Measurements from ENCODE around the gene CORO2A.

Gene CORO2A

DNA sequence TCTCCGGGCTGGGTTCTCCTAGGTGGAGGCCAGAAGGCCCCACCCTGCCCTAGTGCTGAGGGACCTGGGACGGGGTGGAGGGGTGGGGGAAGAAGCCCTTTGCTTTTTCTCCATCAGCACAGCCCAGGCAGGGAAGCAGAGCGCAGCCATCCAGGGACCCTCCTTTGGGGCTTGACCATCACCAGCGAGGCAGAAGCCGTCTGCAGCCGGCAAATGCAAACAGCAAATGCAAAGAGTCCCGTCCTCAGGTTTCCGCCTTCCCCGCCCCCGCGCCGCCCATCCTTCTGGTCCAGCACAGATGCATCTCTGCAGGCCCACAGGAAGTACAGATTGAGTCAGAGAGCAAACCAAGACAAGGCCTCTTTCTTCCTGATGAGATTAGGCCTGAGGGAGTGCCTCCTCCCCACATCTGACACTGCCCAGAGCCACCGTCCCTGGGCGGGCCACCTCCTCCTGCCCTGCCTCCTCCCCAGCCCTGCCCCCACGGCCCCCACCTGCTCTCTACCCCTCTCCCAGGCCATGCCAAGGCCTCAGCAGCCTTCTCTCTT lies 23.4 kb downstream of the CORO2A start:
- no peak for DNase-seq

DNA sequence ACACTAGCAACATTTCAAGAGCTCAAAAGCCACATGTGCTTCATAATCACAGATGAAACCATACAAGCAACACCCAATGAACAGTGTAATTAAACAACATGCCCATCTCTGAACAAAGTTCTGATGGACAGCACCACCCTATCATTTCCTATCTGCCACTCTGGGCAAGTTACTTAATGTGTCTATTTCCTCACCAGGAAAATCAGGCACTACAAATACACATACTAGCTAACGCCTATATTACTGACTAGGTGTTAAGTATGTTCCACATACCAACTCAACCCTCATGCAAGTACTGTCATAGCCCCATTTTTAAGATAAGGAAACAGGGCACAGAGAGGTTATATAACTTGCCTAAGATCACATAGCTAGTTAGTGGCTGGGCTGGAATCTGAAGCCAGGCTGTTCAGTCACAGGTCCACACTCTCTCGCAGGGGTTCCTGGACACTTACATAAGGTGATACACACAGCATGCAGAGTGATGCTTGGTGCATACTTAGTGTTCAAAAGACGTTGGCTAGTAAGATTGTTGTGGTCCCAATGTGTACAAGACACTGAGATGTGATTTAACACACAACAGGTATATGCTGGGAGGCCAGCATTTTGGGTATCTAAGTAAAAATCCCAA lies 24.2 kb downstream of the CORO2A start:
- DNase-seq, result no peak

DNA sequence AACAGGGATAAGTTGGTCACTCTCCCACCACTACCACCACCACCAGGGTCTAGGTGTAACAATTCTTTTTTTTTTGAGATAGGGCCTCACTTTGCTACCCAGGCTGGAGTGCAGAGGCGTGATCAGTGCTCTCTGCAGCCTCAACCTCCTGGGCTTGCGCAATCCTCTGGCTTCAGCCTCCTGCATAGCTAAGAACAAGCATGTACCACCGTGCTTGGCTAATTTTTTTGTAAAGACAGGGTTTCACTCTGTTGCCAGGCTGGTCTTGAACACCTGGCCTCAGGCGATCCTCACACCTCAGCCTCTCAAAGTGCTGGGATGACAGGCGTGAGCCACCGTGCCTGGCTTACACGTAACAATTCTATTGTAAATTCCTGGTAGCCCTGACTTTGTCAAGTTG lies 27.5 kb downstream of the CORO2A start:
- DNase-seq, result no peak

DNA sequence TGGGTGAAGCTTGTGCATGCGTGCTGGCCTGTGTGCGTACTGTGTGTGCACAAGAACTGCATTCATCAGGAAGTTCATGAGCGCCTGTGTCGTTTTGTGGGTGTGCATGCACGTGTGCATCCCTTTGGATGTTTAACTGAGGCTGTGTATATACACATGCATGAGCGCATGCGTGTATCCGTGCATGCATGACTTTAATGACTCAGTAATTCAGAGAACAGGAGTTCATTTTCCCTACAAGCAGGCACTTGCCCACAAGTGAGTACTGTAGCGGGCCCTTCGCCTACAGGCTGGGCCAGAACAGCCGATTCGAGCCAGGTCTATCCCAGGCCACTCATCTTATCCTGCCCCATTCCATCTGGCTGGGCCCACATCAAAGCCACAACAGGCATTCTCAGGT lies 29.8 kb downstream of the CORO2A start:
- no peak for DNase-seq

DNA sequence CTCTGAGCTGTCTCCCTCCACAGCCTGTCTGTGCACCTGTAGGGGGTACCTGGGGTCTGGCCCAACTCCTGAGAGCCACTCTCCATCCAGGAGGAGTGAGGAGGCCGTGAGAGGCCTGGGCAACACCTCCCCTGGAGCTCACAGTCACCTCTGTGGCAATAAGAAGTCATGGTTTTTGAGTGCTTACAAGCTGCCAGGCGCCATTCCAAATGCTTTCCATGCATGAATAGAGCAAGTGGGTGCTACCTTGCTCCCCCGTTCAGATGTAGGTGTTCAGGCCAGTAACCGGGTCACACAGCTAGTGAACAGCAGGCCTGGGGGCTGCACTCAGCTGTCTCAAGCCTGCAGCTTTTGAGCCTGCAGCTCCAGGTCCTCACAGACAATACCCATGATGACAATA lies 30.6 kb downstream of the CORO2A start:
- no peak for DNase-seq

DNA sequence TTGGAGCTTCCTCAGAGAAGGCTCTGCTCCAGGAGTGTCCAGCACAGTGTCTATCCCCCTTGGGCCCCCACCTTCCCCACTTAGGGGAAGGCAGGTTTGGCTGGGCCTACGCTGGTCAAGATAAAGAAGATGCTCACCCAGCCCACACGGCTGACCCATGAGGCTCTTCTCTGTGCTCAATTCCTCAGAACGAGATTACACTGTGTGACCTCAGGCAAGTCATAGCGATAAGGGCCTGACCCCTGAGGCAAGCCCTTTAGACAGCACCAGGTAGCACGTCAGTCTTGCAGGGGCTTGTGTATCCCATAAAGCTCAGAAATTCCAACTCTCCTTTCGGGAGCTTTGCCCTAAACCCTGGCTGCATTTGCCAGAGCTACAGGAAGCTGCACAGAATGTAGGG lies 32.6 kb downstream of the CORO2A start:
- no peak for DNase-seq

DNA sequence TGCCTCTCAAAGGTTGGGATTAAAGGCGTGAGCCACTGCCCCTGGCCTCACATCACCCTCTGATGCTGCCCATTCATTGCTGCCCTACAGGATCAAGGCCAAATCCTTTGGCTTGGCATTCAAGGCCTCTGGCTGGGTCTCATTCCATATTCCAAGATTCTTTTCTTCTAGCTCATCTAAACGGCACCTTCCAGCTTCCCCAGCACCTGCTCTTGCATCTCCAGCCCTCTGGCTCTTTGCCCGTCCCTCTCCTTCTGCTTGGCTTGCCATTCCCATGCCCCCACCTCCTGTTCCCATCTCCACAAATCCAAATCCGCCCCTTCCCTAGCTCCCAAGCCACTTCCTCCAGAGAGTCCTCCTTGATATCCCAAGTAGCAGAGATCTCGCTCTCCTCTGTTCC lies 33.1 kb downstream of the CORO2A start:
- DNase-seq, result no peak

DNA sequence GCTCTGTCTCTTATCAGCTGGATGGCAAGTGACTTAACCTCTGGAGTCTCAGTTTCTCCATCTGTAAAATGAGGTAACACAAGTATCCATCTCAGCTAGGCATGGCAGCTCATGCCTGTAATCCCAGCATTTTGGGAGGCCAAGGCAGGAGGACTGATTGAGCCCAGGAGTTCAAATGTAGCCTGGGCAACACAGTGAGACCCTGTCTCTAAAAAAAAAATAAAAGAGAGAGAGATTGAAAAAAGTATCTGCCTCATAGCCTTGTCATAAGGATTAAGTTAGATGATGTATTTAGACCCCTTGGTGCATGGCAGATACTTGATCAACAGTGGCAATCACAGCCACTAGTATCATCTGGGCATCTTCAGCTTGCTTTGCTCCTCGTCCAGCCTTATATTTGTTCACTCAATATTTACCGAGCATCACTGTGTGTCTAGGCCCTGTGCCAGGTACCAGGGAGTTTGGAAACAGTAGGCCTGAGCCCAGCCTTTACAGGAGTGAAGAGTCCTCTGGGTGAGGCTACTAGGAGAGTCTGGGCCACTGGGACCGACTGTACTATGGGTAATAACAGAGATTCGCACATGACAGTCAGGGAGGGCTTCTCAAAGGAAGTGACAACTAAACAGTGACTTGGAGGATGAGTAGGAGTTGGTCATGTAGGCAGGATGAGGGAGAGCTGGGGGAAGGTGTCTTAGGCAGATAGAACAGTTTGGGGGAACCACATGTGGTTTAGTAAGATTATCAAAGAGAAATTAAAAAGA lies 34.2 kb downstream of the CORO2A start:
- no peak for DNase-seq

DNA sequence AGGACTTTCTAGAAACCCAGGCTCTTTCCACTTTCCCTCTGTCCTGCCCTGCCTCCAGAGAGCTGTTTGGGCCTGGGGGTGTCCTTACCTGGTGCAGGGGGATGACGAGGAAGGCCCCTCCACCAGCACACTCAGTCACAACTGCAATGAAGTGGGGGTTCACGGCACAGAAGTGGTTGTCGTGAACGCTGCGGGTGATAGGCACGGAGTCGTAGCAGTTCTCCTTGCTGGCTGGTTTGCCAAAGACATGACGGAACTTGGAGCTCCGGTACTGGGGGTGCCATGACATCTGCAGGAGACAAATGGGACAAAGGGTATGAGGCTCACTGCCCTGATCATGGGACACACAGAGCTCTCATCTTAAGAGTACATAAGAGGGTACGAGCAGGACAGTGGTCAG lies 35.1 kb downstream of the CORO2A start:
- DNase-seq, result no peak

DNA sequence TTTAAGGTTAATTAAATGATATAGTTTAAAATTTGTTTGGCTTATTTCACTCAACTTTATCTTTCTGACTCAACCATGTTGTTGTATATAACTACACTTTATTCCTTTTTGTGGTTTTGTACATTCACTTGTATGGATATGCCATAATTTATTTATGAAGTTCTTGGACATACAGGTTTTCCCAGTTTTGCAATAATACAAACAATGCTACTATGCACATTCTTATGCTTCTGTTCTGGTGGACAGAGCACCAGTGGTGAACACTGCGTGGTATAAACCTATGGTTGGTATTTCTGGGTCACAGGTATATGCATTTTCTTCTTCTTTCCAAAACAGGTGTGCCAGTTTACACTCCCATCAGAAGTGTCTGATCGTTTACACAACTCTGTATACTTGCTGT lies 37.8 kb downstream of the CORO2A start:
- DNase-seq, result no peak

DNA sequence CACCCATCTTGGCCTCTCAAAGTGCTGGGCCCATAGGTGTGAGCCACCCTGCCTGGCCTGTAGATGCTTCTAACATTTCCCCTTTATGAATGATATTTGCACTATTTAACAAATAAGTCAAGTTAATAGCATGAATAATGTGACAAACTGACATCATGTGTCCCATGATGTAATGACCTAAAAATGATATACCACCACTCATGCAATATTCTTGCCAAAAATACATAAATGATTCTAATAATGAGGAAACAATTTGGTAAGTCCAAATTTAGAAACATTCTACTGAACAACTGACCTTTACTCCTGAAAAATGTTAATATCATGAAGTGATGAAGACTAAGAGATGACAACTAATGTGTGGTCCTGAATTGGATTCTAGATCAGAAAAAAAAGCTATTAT lies 39.9 kb downstream of the CORO2A start:
- DNase-seq, result no peak

DNA sequence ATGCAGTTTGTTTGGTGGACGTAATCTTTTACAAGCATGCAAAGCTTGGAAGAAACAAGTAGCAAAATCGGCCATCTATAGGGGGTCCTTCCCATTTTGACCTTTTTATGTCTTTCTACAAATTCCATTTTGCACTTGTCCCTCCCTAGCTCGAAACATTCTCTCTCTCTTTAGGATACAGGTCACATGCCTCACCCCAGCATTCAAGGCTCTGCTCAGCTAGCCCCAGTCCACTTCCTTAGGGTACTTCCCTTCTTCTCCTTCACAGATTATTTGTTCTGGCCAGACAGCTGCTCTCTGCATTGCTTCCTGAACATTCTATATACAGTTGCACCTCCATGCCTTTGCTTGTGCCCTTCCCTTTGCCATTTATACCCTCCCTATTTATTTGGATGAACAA lies 41.7 kb downstream of the CORO2A start:
- DNase-seq, result no peak

DNA sequence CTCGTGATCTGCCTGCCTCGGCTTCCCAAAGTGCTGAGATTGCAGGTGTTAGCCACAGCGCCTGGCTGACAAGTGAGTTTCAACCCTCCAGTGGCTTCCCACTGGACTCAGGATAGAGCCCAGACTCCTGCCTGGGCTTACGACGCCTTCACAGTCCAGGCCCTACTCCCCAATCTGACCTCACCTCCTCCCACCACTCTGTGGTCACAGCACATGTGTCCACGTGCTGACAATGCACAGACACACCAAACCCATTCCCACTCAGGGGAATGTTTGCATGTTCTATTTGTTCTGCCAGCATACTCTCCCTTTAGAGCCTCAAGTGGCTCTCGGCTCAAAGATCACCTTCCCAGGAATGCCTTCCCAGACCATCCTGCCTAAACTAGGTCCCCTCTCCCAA lies 42.3 kb downstream of the CORO2A start:
- DNase-seq, result no peak

DNA sequence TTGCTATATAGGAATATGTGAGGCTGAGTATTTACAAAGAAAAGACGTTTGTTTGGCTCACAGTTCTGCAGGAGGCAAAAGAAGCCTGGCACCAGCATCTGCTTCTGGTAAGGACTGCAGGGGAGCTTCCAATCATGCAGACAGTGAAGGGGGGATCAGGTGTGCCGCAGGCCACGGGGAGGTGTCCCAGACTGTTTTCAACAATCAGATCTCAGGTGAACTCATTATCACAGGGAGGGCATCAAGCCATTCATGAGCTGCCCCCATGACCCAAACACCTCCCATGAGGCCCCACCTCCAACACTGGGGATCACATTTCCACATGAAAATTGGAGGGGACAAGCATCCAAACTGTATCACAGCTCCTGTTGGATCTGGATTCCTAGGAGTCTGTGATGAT lies 43.0 kb downstream of the CORO2A start:
- no peak for DNase-seq

DNA sequence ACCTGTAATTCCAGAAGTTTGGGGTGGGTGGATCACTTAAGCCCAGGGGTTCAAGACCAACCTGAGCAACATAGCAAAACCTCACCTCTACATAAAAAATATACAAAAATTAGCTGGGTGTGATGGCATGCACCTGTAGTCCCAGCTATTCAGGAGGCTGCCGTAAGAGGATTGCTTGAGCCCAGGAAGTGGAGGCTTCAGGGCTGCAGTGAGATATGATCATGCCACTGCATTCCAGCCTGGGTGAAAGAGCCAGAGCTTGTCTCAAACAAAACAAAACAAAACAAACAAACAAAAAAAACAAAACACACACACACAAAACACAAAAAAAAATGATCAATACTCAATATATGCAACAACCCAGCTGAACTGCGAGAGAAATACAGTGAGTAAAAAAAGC lies 44.0 kb downstream of the CORO2A start:
- DNase-seq, result no peak

DNA sequence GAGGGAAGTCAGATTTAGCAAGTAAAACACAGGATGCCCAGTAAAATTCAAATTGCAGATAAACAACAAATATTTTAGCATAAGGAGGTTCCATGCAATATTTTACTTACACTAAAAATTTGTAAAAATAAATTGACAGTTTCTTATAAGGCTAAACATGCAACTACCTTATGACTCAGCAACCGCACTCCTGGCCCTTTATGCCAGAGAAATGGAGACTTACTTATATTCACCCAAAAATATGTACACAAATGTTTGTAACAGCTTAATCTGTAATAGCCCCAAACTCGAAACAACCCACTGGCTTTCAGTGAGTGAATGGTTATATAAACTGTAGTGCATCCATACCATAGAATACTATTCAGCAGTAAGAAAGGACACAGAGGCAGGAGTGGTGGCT lies 44.9 kb downstream of the CORO2A start:
- no peak for DNase-seq

DNA sequence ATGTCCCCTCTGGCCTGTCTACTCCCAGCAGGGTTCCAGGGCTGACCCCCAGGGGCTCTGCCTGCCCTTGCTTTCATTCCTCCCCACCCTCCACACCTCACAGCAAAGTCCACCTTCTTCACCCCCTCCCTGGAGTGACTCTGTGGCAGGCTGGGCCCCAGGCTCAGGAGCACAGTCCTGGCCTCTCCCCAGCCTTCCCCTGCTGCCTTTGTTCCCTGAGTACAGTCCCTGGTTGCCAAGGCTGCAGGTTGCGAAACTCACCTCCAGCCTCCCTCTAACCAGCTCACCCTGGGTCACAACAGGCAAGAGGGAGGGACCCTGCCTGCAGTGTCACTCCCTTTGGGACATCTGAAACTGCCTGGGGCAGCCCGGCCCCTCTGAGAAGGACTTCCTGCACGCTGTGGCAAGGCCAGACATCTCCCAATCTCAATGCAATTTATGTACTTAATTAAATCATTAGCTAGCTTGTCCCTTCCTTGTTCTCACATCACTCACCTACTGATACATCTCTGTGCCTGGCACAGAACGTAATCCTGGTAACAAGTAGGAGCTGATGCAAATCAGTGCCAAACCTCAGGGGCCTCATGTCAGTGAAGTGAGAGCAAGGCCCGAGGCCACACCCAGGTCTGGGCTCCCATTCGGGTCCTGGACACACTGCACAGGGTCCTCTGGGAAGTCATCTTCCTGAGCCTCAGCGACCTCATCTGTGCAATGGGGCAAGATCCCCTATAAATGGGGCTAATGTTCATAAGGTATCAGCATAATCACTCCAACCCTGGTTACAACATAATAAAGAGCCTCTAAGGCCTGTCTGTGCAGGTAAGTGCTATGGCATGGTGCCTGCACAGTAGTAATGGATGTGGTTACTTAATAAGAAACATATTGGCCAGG lies 46.1 kb downstream of the CORO2A start:
- DNase-seq, result no peak

DNA sequence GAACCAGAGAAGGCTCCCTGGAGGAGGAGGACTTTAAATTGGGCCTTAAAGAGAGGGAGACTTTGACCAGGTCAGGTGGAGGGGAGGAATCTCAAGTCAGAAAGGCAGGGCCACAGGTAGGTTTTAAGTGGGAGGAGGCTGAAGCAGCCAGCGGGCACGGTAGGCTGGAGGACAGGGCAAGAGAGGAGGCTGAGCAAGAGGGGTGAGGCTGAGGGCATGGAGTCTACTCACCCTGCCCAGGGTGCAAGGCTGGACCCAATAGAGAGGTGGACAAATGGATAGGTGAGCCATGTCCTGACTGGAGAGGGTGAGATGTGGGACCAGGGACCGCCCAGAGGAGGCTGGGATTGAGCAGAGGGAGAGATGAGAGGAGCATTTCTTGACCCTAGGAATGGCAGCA lies 47.8 kb downstream of the CORO2A start:
- DNase-seq, result no peak

DNA sequence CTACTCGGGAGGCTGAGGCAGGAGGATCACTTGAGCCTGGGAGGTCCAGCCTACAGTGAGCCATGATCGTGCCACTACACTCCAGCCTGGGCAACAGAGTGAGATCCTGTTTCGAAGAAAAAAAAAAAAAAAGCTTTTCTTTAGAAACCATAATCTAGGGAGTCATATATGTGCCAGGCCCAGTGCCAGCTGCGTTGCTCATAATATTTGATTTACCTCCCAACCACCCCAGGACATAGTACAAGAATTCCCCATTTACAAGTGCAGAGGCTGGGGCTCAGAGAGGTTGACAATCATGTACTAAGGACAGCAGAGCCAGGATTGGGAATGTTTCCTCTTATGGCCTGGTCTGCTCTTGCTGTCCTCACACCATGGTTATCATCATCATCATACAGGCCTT lies 48.4 kb downstream of the CORO2A start:
- no peak for DNase-seq

DNA sequence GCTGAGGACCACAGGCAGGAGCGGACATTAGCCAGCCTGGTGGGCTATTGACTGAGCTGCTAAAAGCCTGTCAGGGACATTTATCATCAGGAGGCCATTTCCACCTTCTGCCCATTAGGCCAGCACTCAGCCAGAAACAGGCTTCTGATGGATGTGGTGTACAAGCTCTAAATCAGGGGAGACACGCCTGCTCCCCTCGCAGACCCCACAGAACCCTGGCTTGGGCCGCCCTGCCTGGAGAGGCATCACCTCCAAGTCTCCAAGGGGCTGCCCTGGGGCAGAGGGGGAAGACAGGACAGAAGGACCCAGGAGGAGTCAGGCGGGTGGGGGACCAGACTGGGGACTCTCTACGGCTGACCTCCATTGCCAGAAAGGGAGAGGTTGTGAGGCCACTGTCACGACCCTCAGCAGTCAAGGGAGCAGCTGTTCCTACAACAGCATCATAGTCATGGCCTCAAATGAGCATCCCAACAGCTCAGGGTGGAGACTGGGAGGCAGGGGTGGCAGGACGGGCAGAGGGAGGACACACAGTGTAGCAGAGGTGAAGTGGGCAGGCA lies 49.4 kb downstream of the CORO2A start:
- DNase-seq, result no peak

DNA sequence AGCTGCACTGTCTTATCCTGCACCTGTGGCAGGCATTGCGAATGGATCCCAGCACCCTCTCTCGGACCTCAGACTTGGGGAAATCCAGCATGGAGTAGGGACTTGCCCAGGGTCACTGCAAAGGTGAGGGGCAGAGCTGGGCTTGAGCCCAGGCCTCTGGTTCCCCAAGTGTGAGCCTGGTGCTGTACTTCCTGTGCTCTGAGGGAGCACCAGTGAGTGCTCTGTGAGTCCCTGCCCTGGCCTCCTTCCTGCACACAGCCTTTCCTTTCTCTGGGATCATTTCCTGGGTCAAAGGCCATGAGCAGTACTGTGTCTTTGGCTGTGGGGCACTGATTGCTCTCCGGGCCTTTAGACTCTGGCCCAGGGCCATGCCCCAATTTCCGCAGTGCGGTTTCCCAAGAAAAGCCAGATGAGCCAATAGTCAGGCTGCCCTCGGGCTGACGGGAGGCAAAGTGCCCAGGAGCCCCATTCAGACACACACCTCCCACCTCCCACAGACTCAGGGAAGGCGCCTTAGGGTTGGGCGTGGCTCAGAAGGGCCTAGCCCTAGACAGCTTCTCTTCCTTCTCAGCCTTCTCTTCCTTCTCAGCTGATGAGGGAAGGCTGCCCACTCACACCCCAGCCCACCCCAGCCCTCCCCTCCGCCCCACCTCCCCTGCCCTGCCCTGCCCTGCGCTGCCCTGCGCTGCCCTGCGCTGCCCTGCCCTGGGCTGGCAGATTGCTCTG lies 50.1 kb downstream of the CORO2A start:
- DNase-seq, result no peak

DNA sequence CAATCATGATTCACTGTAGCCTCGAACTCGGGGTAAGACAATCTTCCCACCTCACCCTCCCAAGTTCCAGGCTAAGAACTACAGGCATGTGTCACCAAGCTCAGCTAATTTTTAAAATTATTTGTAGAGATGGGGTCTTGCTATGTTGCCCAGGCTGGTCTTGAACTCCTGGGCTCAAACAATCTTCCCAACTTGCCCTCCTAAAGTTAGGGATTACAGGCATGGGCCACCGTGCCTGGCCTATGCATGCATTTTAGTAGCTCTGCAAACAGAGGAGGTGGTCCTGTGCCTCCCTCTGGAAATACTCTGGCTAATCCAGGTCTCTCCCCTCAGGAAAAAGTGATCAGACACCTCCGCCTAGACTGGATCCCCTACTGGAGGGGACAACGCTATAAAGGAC lies 51.9 kb downstream of the CORO2A start:
- DNase-seq, result no peak

DNA sequence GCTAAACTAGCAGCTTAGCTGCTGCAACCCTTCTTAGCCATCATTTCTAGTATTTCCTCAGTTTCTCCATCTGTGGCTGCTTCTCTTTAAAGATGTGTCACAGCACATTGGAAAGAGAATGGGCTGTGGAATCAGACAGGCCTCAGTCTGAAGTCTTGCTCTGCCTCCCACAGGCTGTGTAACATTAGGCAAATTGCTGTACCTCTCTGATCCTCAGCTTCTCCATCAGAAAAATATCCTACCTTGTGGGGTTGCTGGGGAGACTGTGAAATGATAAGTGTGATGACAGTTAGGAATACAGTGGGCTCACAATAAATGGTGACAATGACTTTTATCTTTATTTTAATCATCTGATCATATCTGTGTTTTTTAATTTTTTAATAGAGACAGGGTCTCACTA lies 55.9 kb downstream of the CORO2A start:
- DNase-seq, result no peak
